ENCODE data around the gene TNIK.

TNIK gene

DNA sequence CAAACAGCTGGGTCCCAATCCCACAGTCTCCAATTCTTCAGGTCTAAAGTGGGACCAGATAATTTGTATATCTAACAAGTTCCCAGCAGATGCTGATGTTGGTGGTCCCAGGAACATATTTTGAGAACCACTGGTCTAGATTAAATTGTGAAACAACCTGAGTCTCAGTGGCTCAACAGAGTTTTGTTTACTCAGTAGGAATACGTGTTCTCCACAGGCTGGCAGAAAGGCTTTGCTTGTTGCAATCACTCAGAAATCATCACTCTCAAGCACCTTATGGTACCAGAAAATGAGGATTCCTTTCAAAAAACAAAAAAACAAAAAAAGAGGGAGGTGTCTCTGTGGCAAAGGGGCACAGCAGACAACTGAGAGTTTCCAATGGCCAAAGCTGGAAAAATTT is 118.0 kb downstream of the TNIK start:
- DNase-seq (ENCODE audit: low read depth) = no peak
- no peak for TF ChIP-seq MAX (IDR thresholded peaks at IDR 0.05; ENCODE audit: low read depth, low read length)
- no peak for TF ChIP-seq POLR2A (IDR thresholded peaks at IDR 0.05; ENCODE audit: extremely low read depth, insufficient read length)
- no peak for TF ChIP-seq MYC (IDR thresholded peaks at IDR 0.05; ENCODE audit: low read depth, low read length)
- TF ChIP-seq CTCF (IDR thresholded peaks at IDR 0.05; ENCODE audit: low read depth, low read length) = no peak

GRCh38 chr3:171340434-171340833 is 119.8 kb downstream of the TNIK start:
- DNase-seq (ENCODE audit: low read depth) = no peak
- H3K4me3 ChIP-seq (ENCODE audit: low read depth, low read length) = no peak overlapping the region
- TF ChIP-seq MAX (IDR thresholded peaks at IDR 0.05; ENCODE audit: low read depth, low read length) (no peak), MYC (IDR thresholded peaks at IDR 0.05; ENCODE audit: low read depth, low read length) (no peak), POLR2A (IDR thresholded peaks at IDR 0.05; ENCODE audit: extremely low read depth, insufficient read length) (no peak), CTCF (IDR thresholded peaks at IDR 0.05; ENCODE audit: low read depth, low read length) (no peak)

More for the DNA sequence above, 118.0 kb downstream of the TNIK start:
- no peak overlapping the region for H3K4me3 ChIP-seq (ENCODE audit: low read depth, low read length)

- no peak overlapping the region for H3K4me3 ChIP-seq (ENCODE audit: low read depth, low read length)
- TF ChIP-seq MAX (IDR thresholded peaks at IDR 0.05; ENCODE audit: low read depth, low read length) = no peak
- no peak for TF ChIP-seq POLR2A (IDR thresholded peaks at IDR 0.05; ENCODE audit: extremely low read depth, insufficient read length)
- no peak for TF ChIP-seq MYC (IDR thresholded peaks at IDR 0.05; ENCODE audit: low read depth, low read length)
- TF ChIP-seq CTCF (IDR thresholded peaks at IDR 0.05; ENCODE audit: low read depth, low read length) = no peak
- no peak for DNase-seq (ENCODE audit: low read depth)
Measured at GRCh38 chr3:171339598-171339997, 120.6 kb downstream of the TNIK start.

DNA sequence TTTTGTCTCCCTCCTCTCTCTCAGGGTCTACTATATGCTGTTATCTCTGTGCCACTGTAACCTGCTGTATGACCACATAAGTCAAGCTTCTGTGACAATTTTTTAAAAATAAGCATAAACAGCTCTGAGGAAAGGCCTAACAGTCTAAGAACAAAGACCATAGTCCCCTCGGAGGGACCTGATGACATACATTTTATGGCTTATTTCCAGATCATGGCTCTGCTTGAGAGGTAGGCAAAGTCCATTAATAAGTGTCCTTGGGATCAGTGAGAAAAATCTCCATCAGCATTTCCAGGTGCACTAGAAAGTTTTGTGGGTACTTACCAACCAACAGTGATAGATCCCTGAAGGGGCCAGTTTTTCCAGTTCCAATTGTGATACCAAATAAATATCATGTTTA is 123.8 kb downstream of the TNIK start:
- no peak for TF ChIP-seq MAX (IDR thresholded peaks at IDR 0.05; ENCODE audit: low read depth, low read length)
- no peak for TF ChIP-seq POLR2A (IDR thresholded peaks at IDR 0.05; ENCODE audit: extremely low read depth, insufficient read length)
- no peak for TF ChIP-seq MYC (IDR thresholded peaks at IDR 0.05; ENCODE audit: low read depth, low read length)
- TF ChIP-seq CTCF (IDR thresholded peaks at IDR 0.05; ENCODE audit: low read depth, low read length) = no peak
- DNase-seq (ENCODE audit: low read depth) = no peak
- H3K4me3 ChIP-seq (ENCODE audit: low read depth, low read length) = no peak overlapping the region

- no peak for DNase-seq (ENCODE audit: low read depth)
- no peak for TF ChIP-seq MYC (IDR thresholded peaks at IDR 0.05; ENCODE audit: low read depth, low read length)
- no peak for TF ChIP-seq MAX (IDR thresholded peaks at IDR 0.05; ENCODE audit: low read depth, low read length)
- TF ChIP-seq POLR2A (IDR thresholded peaks at IDR 0.05; ENCODE audit: extremely low read depth, insufficient read length) = no peak
- TF ChIP-seq CTCF (IDR thresholded peaks at IDR 0.05; ENCODE audit: low read depth, low read length) = no peak
Measured at GRCh38 chr3:171335559-171335958, 124.6 kb downstream of the TNIK start.

GRCh38 chr3:171334465-171334811 is 125.8 kb downstream of the TNIK start:
- TF ChIP-seq MAX (IDR thresholded peaks at IDR 0.05; ENCODE audit: low read depth, low read length) = no peak
- no peak for TF ChIP-seq MYC (IDR thresholded peaks at IDR 0.05; ENCODE audit: low read depth, low read length)
- no peak for TF ChIP-seq CTCF (IDR thresholded peaks at IDR 0.05; ENCODE audit: low read depth, low read length)
- no peak for TF ChIP-seq POLR2A (IDR thresholded peaks at IDR 0.05; ENCODE audit: extremely low read depth, insufficient read length)
- DNase-seq (ENCODE audit: low read depth) = no peak

More at GRCh38 chr3:171335559-171335958, 124.6 kb downstream of the TNIK start:
- no peak overlapping the region for H3K4me3 ChIP-seq (ENCODE audit: low read depth, low read length)

More at GRCh38 chr3:171334465-171334811, 125.8 kb downstream of the TNIK start:
- H3K4me3 ChIP-seq (ENCODE audit: low read depth, low read length) = no peak overlapping the region

Data from NB4 (cell line).